ENCODE data around the gene CCDC106.

CCDC106 gene

DNA sequence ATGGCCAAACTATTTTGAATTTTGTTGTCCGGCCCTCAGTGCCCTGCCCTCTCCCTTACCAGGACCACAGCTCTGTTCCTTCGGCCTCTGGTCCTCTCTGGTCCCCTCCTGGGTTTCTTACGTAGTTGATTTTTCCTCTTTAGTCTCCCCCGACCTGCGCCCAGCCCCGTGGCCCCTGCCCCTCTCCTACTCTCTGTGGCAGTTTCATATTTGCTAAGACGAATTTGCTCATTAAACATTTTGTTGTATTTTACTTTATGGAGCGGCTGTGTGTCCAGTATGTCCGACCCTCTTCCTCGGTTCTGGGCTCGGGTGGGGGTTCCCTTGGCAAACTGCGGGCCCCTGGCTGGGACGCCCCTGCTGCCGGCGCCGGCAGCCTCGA, 26.4 kb downstream of the CCDC106 start:
- Histone ChIP-seq H3K27me3 (ENCODE audit: control insufficient read depth in 1 of 2, insufficient read depth in 2 of 2, low read length in 2 of 2) (no peaks in the 10 kb centered on the region), H3K9me3 (ENCODE audit: control insufficient read depth in 1 of 2, low read length in 2 of 2) (no peaks in the 10 kb centered on the region), H3K9ac (ENCODE audit: low read depth in 1 of 2, low read length in 2 of 2) (peak overlapping the region; percentile 25 to 41), H3K4me3 (ENCODE audit: low read depth in 1 of 2, low read length in 2 of 2) (peak overlapping the region; percentile 48 to 97), H3K36me3 (ENCODE audit: control insufficient read depth in 1 of 2, insufficient read depth in 2 of 2, low read length in 2 of 2) (peaks cover 26 to 46% of the 10 kb centered on the region in 2 donors), H3K4me1 (ENCODE audit: control insufficient read depth in 1 of 2, insufficient read depth in 2 of 2, low read length in 2 of 2) (peaks cover 35 to 47% of the 10 kb centered on the region in 2 donors), H3K27ac (ENCODE audit: low read depth, low read length) (peak overlapping the region; percentile 39)

DNA sequence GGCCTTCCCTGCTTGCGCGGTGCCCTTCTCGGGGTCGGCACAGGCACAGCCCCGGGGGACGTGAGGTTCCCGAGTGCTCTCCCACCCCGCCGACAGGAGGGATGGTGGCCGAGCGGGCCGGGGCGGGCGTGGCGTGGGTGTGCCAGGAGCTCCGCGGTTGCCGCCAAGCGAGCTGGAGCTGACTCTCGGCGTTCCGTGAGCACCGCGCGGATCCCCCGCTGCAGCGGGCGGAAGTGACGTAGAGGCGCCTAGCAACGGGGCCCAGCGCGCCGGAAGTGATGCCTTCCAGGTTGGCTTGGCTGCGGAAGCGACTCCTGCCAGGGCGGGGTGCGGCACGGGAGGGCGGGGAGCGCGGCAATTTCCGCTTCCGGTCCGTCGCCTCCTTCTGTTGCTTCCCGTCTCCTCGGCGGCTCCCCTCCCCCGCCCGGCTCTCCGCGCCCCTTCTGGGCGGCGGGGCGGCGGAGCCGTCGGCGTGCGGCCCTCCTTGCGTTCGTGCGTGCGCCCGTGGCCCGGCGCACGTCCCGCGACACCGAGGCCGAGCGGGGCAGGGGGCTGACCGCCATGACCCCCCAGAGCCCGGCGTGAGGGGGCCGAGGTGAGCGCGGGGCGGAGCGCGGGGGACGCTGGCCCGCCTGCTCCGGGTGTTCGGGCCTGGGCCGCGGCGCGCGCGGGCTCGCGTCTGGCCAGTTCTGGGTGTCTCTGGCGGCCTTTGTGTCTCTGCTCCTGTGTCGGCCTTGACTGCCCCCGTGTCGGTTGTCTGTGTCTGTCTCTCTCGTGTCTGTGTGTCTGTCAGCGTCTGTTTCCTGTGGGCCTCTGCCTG, 27.0 kb downstream of the CCDC106 start, which contains the start of gene EPN1:
TSS of gene EPN1 (plus strand) at position 386 of the 820 bp plus-strand sequence. CDS start 3,402 bp downstream, outside the sequence.
- H3K36me3 ChIP-seq (ENCODE audit: control insufficient read depth in 1 of 2, insufficient read depth in 2 of 2, low read length in 2 of 2), result peaks cover 26 to 46% of the 10 kb centered on the region in 2 donors
- peak within 1 kb of the TSS; percentile 95 to 96 for H3K9ac ChIP-seq (ENCODE audit: low read depth in 1 of 2, low read length in 2 of 2)
- H3K4me3 ChIP-seq (ENCODE audit: low read depth in 1 of 2, low read length in 2 of 2), result peak within 1 kb of the TSS; percentile 91 to 97
- H3K4me1 ChIP-seq (ENCODE audit: control insufficient read depth in 1 of 2, insufficient read depth in 2 of 2, low read length in 2 of 2), result peaks cover 41 to 52% of the 10 kb centered on the region in 2 donors
- H3K27me3 ChIP-seq (ENCODE audit: control insufficient read depth in 1 of 2, insufficient read depth in 2 of 2, low read length in 2 of 2), result no peaks in the 10 kb centered on the region
- no peaks in the 10 kb centered on the region for H3K9me3 ChIP-seq (ENCODE audit: control insufficient read depth in 1 of 2, low read length in 2 of 2)
- peak within 1 kb of the TSS; percentile 86 for H3K27ac ChIP-seq (ENCODE audit: low read depth, low read length)

- H3K9ac ChIP-seq (ENCODE audit: low read depth in 1 of 2, low read length in 2 of 2), result peak overlapping the region; percentile 95 to 96
- no peaks in the 10 kb centered on the region for H3K27me3 ChIP-seq (ENCODE audit: control insufficient read depth in 1 of 2, insufficient read depth in 2 of 2, low read length in 2 of 2)
- peaks cover 48 to 52% of the 10 kb centered on the region in 2 donors for H3K4me1 ChIP-seq (ENCODE audit: control insufficient read depth in 1 of 2, insufficient read depth in 2 of 2, low read length in 2 of 2)
- no peaks in the 10 kb centered on the region for H3K9me3 ChIP-seq (ENCODE audit: control insufficient read depth in 1 of 2, low read length in 2 of 2)
- peaks cover 28 to 46% of the 10 kb centered on the region in 2 donors for H3K36me3 ChIP-seq (ENCODE audit: control insufficient read depth in 1 of 2, insufficient read depth in 2 of 2, low read length in 2 of 2)
- peak overlapping the region; percentile 91 to 97 for H3K4me3 ChIP-seq (ENCODE audit: low read depth in 1 of 2, low read length in 2 of 2)
- H3K27ac ChIP-seq (ENCODE audit: low read depth, low read length), result peak overlapping the region; percentile 86
These were observed 27.8 kb downstream of the CCDC106 start for GRCh38 chr19:55675661-55676354.

DNA sequence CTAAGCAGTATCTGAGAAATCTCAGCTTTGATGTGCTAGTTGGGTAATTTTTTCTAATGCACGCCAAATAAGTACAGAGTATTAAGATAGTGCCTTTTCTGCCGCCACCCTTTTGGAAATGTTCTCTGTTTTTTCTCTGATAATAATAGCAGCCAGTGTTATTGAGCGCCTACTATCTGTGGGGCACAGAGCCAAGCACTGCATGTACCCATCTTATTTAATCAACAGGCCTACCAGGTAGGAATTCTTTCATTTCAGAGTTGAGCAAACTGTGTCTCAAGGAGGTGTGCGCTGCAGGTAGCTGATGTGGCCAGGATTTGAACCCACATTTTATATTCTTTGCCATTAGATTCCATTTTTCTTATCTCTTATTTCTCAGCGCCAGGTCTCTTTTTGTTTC, 28.4 kb downstream of the CCDC106 start:
- Histone ChIP-seq H3K27ac (ENCODE audit: low read depth, low read length) (no peak overlapping the region), H3K36me3 (ENCODE audit: control insufficient read depth in 1 of 2, insufficient read depth in 2 of 2, low read length in 2 of 2) (peaks cover 33 to 49% of the 10 kb centered on the region in 2 donors)

GRCh38 chr19:55676889-55677505, 29.0 kb downstream of the CCDC106 start:
- Histone ChIP-seq H3K36me3 (ENCODE audit: control insufficient read depth in 1 of 2, insufficient read depth in 2 of 2, low read length in 2 of 2) (peaks cover 36 to 51% of the 10 kb centered on the region in 2 donors), H3K9ac (ENCODE audit: low read depth in 1 of 2, low read length in 2 of 2) (peak overlapping the region; percentile 95 to 96), H3K27ac (ENCODE audit: low read depth, low read length) (peak overlapping the region; percentile 22), H3K4me1 (ENCODE audit: control insufficient read depth in 1 of 2, insufficient read depth in 2 of 2, low read length in 2 of 2) (peaks cover 55 to 59% of the 10 kb centered on the region in 2 donors), H3K27me3 (ENCODE audit: control insufficient read depth in 1 of 2, insufficient read depth in 2 of 2, low read length in 2 of 2) (no peaks in the 10 kb centered on the region), H3K4me3 (ENCODE audit: low read depth in 1 of 2, low read length in 2 of 2) (peak overlapping the region; percentile 91 to 97), H3K9me3 (ENCODE audit: control insufficient read depth in 1 of 2, low read length in 2 of 2) (no peaks in the 10 kb centered on the region)

More for the DNA sequence above, 28.4 kb downstream of the CCDC106 start:
- Histone ChIP-seq H3K27me3 (ENCODE audit: control insufficient read depth in 1 of 2, insufficient read depth in 2 of 2, low read length in 2 of 2) (no peaks in the 10 kb centered on the region), H3K4me1 (ENCODE audit: control insufficient read depth in 1 of 2, insufficient read depth in 2 of 2, low read length in 2 of 2) (peaks cover 52 to 53% of the 10 kb centered on the region in 2 donors), H3K9me3 (ENCODE audit: control insufficient read depth in 1 of 2, low read length in 2 of 2) (no peaks in the 10 kb centered on the region), H3K4me3 (ENCODE audit: low read depth in 1 of 2, low read length in 2 of 2) (peak overlapping the region; percentile 91 to 97), H3K9ac (ENCODE audit: low read depth in 1 of 2, low read length in 2 of 2) (peak overlapping the region; percentile 95 to 96)

GRCh38 chr19:55677572-55678028, 29.6 kb downstream of the CCDC106 start:
- H3K27ac ChIP-seq (ENCODE audit: low read depth, low read length), result peak overlapping the region; percentile 24
- peak overlapping the region; percentile 91 to 97 for H3K4me3 ChIP-seq (ENCODE audit: low read depth in 1 of 2, low read length in 2 of 2)

GRCh38 chr19:55678121-55678671, 30.2 kb downstream of the CCDC106 start:
- no peaks in the 10 kb centered on the region for H3K27me3 ChIP-seq (ENCODE audit: control insufficient read depth in 1 of 2, insufficient read depth in 2 of 2, low read length in 2 of 2)
- H3K4me3 ChIP-seq (ENCODE audit: low read depth in 1 of 2, low read length in 2 of 2), result peak overlapping the region; percentile 91 to 97
- H3K36me3 ChIP-seq (ENCODE audit: control insufficient read depth in 1 of 2, insufficient read depth in 2 of 2, low read length in 2 of 2), result peaks cover 36 to 51% of the 10 kb centered on the region in 2 donors
- H3K9ac ChIP-seq (ENCODE audit: low read depth in 1 of 2, low read length in 2 of 2), result peak overlapping the region; percentile 20 to 96
- peaks cover 62 to 63% of the 10 kb centered on the region in 2 donors for H3K4me1 ChIP-seq (ENCODE audit: control insufficient read depth in 1 of 2, insufficient read depth in 2 of 2, low read length in 2 of 2)
- H3K27ac ChIP-seq (ENCODE audit: low read depth, low read length), result peak overlapping the region; percentile 24
- no peaks in the 10 kb centered on the region for H3K9me3 ChIP-seq (ENCODE audit: control insufficient read depth in 1 of 2, low read length in 2 of 2)

More at GRCh38 chr19:55677572-55678028, 29.6 kb downstream of the CCDC106 start:
- no peaks in the 10 kb centered on the region for H3K27me3 ChIP-seq (ENCODE audit: control insufficient read depth in 1 of 2, insufficient read depth in 2 of 2, low read length in 2 of 2)
- peaks cover 36 to 51% of the 10 kb centered on the region in 2 donors for H3K36me3 ChIP-seq (ENCODE audit: control insufficient read depth in 1 of 2, insufficient read depth in 2 of 2, low read length in 2 of 2)
- no peaks in the 10 kb centered on the region for H3K9me3 ChIP-seq (ENCODE audit: control insufficient read depth in 1 of 2, low read length in 2 of 2)
- peaks cover 60 to 63% of the 10 kb centered on the region in 2 donors for H3K4me1 ChIP-seq (ENCODE audit: control insufficient read depth in 1 of 2, insufficient read depth in 2 of 2, low read length in 2 of 2)
- peak overlapping the region; percentile 20 to 96 for H3K9ac ChIP-seq (ENCODE audit: low read depth in 1 of 2, low read length in 2 of 2)

GRCh38 chr19:55679343-55680257, 31.6 kb downstream of the CCDC106 start:
- no peak overlapping the region for H3K4me3 ChIP-seq (ENCODE audit: low read depth in 1 of 2, low read length in 2 of 2)
- H3K36me3 ChIP-seq (ENCODE audit: control insufficient read depth in 1 of 2, insufficient read depth in 2 of 2, low read length in 2 of 2), result peaks cover 33 to 48% of the 10 kb centered on the region in 2 donors
- no peak overlapping the region for H3K27ac ChIP-seq (ENCODE audit: low read depth, low read length)
- H3K9me3 ChIP-seq (ENCODE audit: control insufficient read depth in 1 of 2, low read length in 2 of 2), result no peaks in the 10 kb centered on the region
- no peaks in the 10 kb centered on the region for H3K27me3 ChIP-seq (ENCODE audit: control insufficient read depth in 1 of 2, insufficient read depth in 2 of 2, low read length in 2 of 2)
- H3K9ac ChIP-seq (ENCODE audit: low read depth in 1 of 2, low read length in 2 of 2), result no peak overlapping the region
- H3K4me1 ChIP-seq (ENCODE audit: control insufficient read depth in 1 of 2, insufficient read depth in 2 of 2, low read length in 2 of 2), result peaks cover 63 to 76% of the 10 kb centered on the region in 2 donors
